ENCODE results near the gene MMP24OS.
A peak's percentile ranks its signal among the peaks of the same experiment; 100 is the strongest.

MMP24OS gene

GRCh38 chr20:35306931-35307517 is 29.1 kb upstream of the MMP24OS start:
- DNase-seq (ENCODE audit: low read depth) = no peak

GRCh38 chr20:35305682-35306556 is 28.0 kb upstream of the MMP24OS start:
- DNase-seq (ENCODE audit: low read depth) = peak; percentile 35

GRCh38 chr20:35304956-35305355 is 27.0 kb upstream of the MMP24OS start:
- no peak for DNase-seq (ENCODE audit: low read depth)

- peak; percentile 48 for DNase-seq (ENCODE audit: low read depth)
These were observed 26.0 kb upstream of the MMP24OS start for GRCh38 chr20:35303735-35304491.

- no peak for DNase-seq (ENCODE audit: low read depth)
These were observed 25.4 kb upstream of the MMP24OS start for GRCh38 chr20:35303382-35303734.

GRCh38 chr20:35302421-35303335 is 24.8 kb upstream of the MMP24OS start:
- no peak for DNase-seq (ENCODE audit: low read depth)

- DNase-seq (ENCODE audit: low read depth) = no peak
These were observed 23.5 kb upstream of the MMP24OS start for GRCh38 chr20:35301426-35301825.

- no peak for DNase-seq (ENCODE audit: low read depth)
These were observed 22.7 kb upstream of the MMP24OS start for GRCh38 chr20:35300469-35301262.

- no peak for DNase-seq (ENCODE audit: low read depth)
These were observed 21.9 kb upstream of the MMP24OS start for GRCh38 chr20:35299780-35300179.

GRCh38 chr20:35298264-35298663 is 20.3 kb upstream of the MMP24OS start:
- no peak for DNase-seq (ENCODE audit: low read depth)

- DNase-seq (ENCODE audit: low read depth) = no peak
These were observed 19.8 kb upstream of the MMP24OS start for GRCh38 chr20:35297740-35298139.

- DNase-seq (ENCODE audit: low read depth) = no peak
These were observed 19.2 kb upstream of the MMP24OS start for GRCh38 chr20:35297155-35297554.

GRCh38 chr20:35296101-35296554 is 18.2 kb upstream of the MMP24OS start:
- no peak for DNase-seq (ENCODE audit: low read depth)

GRCh38 chr20:35295674-35296073 is 17.8 kb upstream of the MMP24OS start:
- DNase-seq (ENCODE audit: low read depth) = no peak

- DNase-seq (ENCODE audit: low read depth) = no peak
These were observed 17.1 kb upstream of the MMP24OS start for GRCh38 chr20:35295058-35295457.

- DNase-seq (ENCODE audit: low read depth) = no peak
These were observed 16.4 kb upstream of the MMP24OS start for GRCh38 chr20:35294293-35294685.

- DNase-seq (ENCODE audit: low read depth) = no peak
These were observed 15.7 kb upstream of the MMP24OS start for GRCh38 chr20:35293303-35294292.

- no peak for DNase-seq (ENCODE audit: low read depth)
These were observed 14.8 kb upstream of the MMP24OS start for GRCh38 chr20:35292504-35293285.
